Choroid plexus epithelial cell (primary cell): Measurements from ENCODE around the gene PARD3.
A peak's percentile ranks its signal among the peaks of the same experiment; 100 is the strongest.

ENCODE experiments used
- DNase-seq: peaks from one replicate; pipeline ENCODE4 v3.0.0-alpha.2; 2010; ENCODE audit warnings: low read depth
- H3K4me3 ChIP-seq: 2 replicates; pipeline ENCODE4 v1.5.1; 2011; ENCODE audit warnings: low read depth, mild to moderate bottlenecking, control low read depth, low read length, moderate library complexity
- CTCF ChIP-seq: conservative IDR thresholded peaks from 2 replicates; pipeline ENCODE4 v1.5.1; 2011; ENCODE audit warnings: low read depth, mild to moderate bottlenecking, control low read depth, inconsistent platforms, low read length, moderate library complexity

Gene PARD3

GRCh38 chr10:34241226-34242000 is 573.7 kb downstream of the PARD3 start:
- H3K4me3 ChIP-seq = no peak overlapping the region
- DNase-seq = no peak
- TF ChIP-seq CTCF = no peak

GRCh38 chr10:34240039-34240438 is 575.1 kb downstream of the PARD3 start:
- no peak for TF ChIP-seq CTCF
- no peak overlapping the region for H3K4me3 ChIP-seq
- peak; percentile 74 for DNase-seq

- DNase-seq = no peak
- TF ChIP-seq CTCF = no peak
- H3K4me3 ChIP-seq = no peak overlapping the region
Observed at GRCh38 chr10:34237898-34238455, 577.1 kb downstream of the PARD3 start.

GRCh38 chr10:34236931-34237330 is 578.2 kb downstream of the PARD3 start:
- peak; percentile 60 for DNase-seq
- no peak for TF ChIP-seq CTCF
- no peak overlapping the region for H3K4me3 ChIP-seq

- DNase-seq = peak; percentile 65
- TF ChIP-seq CTCF = no peak
- no peak overlapping the region for H3K4me3 ChIP-seq
Observed at GRCh38 chr10:34235164-34235832, 579.8 kb downstream of the PARD3 start.

GRCh38 chr10:34232481-34232880 is 582.6 kb downstream of the PARD3 start:
- DNase-seq = no peak
- TF ChIP-seq CTCF = no peak

More at GRCh38 chr10:34232481-34232880, 582.6 kb downstream of the PARD3 start:
- H3K4me3 ChIP-seq = no peak overlapping the region
